HG03097 (cell line): Measurements from ENCODE around the gene GPR155.
"Not testable (repeated sequence)": the region's sequence is repeated elsewhere in the genome, so short reads cannot be mapped to it uniquely, and the experiment has no call there.

Source experiments
- ATAC-seq: cut with Tn5 transposase; IDR thresholded peaks from one replicate; pipeline ENCODE4 v1.9.1; 2021; ENCODE audit not compliant: unreplicated experiment, low FRiP score

GPR155 gene

DNA sequence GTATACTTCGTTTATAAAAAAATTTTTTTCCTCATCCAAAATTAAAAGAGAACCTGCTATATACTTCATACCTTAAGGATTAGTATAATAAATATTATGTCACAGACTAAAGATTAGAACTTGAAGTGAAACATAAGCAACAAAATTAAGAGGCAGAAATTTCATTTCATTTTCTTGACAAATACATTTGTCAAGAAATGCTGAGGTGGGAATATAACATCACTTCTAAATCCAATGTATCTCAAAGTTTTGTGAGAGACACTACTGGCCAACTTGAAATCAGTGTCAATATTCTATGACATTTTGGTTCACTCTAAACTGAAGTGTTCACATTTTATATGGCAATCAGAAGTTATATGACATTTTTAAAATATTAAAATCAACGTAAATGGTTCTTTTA is 47.5 kb downstream of the GPR155 start:
- no peak for ATAC-seq

DNA sequence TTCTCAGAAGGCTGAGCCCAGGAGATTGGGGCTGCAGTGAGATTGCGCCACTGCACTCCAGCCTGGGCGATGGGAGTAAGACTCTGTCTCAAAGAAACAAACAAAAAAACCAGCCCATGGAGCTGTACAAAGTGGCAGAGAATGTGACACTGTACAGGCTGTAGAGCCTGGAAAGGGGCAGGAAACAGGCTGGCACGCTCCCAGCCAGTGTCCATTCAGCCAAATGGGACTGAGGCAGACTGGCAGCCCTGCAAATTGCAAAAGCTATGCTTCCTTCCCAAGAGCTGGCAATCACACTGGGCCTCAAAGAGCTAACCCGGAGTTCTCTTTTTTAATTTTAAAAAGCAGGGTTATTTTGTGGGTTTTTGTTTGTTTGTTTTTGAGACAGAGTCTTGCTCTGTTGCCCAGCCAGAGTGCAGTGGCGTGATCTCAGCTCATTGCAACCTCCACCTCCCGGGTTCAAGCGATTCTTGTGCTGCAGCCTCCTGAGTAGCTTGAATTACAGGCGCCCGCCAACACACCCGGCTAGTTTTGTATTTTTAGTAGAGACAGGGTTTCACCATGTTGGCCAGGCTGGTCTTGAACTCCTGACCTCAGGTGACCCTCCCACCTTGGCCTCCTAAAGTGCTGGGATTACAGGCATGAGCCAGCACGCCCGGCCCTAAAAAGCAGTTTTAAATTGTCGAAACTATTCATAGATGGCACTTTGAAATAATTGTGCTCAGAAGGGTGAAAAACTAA is 48.5 kb downstream of the GPR155 start:
- no peak for ATAC-seq

DNA sequence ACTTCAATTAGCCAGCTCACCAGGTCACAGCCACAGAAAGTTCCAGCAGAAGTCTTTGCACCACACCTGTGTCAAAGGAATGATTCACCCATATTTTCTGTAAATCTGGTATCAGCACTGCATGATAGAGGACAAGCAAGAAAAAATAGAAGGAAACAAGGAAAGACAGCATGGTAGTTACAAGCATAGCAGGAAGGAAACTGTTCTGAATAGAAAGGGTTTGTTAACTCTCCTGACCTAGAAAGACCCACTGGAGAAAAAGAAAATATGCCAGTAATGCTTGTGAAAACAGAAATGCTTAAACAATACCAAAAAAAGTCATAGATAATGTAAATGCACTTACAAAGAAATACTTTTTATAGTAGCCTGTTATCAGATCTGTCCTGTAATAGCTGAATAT is 50.5 kb downstream of the GPR155 start:
- no peak for ATAC-seq

DNA sequence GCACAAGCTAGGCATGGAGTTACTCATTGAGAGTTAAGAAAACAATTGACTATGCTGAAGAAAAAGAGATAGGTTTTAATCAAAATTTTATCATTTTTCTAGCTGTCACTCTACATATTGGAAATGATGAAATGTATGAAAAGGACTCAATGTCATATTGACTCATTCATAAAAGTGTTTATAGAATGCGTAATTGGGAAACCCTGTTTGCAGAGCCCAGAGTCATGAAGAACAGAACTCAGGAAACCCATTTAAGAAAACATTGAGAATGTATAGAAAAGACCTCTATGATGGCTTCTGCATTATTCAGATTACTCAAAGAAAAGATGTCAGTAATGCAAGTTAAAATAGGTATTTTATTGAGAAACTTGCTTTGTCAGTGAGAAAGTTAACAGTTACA is 54.9 kb downstream of the GPR155 start:
- ATAC-seq, result no peak

DNA sequence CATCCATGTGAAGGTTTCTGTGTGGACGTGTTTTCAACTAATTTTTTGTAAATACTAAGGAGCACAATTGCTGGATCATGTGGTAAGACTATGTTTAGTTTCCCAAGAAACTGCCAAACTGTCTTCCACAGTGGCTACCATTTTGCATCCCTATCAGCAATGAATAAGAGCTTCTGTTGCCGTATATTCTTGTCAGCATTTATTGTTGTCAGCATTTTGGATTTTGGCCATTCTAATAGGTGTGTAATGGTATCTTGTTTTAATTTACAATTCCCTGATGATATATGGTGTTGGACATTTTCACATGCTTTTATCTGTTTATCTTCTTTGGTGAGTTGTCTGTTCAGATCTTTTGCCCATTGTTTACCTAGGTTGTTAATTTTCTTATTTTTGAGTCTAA is 56.8 kb downstream of the GPR155 start:
- no peak for ATAC-seq

DNA sequence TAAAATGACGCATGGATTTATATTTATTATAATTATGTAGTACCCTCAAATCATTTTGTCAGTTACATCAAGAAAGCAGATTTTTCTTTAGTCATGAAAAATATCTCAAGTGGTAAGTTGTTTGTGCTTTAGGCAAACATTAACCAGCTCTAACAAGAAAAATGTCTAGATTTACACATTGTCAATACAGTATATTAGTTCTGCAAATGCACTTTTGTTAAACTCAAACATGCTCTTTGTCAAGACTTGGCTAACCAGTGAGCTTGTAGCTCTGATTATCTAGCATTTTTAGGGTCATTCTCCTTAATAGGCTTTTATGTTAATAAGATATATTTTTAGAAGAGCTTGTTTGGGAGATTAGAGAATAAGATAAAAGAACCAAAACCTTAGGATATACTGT is 58.6 kb downstream of the GPR155 start:
- no peak for ATAC-seq

DNA sequence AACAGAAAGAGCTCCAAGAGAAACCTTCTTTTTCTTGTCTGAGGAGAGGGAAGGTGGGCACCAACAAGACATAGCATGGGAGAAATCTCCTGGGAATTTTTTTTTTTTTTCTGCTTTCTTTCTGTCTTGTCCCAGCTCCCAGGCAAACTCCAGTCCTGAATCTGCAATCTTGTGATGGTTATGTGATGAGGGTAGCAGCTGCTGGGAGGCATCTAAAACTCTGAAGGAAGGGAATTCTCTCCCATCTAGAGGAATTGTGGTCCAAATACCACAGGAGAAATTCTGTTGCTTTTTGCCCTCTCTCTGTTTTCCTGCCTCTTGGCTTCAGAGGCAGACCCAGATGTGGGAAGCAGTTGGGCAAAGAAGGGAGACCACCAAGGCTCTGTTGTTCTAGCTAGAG is 74.6 kb downstream of the GPR155 start:
- no peak for ATAC-seq

DNA sequence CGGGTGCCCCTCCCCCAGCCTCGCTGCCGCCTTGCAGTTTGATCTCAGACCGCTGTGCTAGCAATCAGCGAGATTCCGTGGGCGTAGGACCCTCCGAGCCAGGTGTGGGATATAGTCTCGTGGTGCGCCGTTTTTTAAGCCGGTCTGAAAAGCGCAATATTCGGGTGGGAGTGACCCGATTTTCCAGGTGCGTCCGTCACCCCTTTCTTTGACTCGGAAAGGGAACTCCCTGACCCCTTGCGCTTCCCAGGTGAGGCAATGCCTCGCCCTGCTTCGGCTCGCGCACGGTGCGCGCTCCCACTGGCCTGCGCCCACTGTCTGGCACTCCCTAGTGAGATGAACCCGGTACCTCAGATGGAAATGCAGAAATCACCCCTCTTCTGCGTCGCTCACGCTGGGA is 76.8 kb downstream of the GPR155 start:
- not testable (repeated sequence) for ATAC-seq

DNA sequence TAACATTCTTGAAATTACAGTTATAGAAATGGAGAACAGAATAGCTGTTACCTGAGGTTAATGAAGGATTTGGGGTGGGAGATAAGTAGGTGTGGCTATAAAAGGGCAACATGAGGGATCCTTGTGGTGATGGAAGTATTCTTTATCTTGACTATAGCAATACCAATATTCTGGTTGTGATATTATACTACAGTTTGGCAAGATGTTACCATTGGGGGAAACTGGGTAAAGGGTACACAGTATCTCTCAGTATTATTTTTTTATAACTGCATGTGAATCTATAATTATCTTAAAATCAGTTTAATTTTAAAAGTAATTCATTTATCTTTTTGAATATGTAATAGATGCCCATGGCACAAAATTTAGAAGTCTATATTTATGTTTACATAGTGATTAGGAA is 83.2 kb downstream of the GPR155 start:
- ATAC-seq, result no peak

DNA sequence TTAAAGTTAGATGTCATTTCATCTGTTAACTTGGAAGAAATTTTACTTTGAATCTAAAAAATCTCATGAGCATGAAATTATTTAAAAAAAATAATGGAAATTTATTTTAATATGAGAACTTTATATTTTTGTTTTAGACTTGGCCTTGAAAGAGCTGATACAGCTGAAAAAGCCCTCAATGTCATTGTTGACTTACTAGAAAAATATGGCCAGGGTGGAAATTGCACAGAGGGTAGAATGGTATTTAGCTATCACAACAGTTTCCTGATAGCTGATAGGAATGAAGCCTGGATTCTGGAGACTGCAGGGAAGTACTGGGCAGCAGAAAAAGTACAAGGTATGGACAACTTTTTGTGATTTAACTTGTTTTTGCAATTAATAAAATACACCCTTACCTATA is 86.0 kb downstream of the GPR155 start:
- no peak for ATAC-seq

DNA sequence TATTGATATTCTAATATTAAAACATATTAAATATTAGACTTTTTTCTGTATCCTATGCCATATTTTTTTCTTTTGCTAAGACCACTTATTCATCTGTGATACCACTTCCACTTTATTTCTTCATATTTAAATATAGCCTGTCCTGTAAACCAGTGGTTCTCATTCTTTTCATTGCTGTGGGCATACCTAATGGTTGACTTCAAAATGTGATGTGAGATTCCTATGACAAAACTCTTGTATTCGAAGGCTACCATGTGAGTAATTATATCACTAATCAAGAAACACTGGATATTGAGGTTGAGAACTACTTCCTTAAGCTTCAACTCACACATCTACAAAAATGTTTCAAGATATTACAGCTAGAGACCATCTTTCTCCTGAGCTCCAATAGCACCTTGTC is 87.7 kb downstream of the GPR155 start:
- ATAC-seq, result no peak

DNA sequence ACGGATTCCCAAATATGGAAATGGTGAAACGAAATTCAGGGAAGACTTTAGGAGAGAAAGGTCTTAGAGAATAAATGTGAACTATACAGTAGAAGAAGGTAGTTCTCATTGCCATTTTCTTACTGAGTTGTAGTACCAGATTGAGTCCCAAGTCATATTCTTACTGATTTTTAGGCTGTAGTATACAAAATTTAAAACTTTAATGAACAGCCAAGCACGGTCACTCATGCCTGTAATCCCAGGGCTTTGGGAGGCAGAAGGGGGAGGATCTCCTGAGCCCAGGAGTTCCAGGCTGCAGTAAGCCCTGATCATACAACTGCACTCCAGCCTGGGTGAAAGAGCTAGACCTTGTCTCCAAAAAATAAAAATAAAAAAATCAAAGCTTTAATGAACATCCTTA is 89.1 kb downstream of the GPR155 start:
- ATAC-seq, result no peak

DNA sequence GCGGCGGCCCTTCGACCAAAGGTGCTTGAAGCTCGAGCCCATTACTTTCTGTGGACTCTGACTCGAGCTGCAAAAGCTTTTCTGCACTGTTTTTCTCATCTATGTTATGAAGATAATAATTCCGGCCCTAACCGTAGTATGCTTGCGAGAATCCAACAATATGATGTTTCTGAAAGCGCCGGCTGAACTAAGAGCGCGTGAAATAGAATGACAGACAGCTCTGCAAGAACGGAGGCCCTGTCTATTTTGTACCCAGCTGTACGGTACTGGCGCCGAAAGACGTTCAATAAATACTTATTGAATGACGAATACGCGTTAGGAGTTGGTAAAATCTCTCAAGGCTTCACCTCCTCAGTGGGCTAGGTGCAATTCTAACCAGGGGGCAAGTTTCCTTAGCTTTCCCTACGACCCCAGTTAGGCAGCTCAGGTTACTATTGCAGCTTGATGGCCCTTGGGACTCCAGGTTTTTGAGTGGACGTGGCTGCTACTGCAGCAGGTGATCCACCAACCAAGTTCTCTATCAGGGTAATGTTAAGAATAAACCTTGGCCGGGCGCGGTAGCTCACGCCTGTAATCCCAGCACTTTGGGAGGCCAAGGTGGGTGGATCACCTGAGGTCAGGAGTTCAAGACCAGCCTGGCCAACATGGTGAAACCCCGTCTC is 90.7 kb downstream of the GPR155 start:
- peak; percentile 21 for ATAC-seq

DNA sequence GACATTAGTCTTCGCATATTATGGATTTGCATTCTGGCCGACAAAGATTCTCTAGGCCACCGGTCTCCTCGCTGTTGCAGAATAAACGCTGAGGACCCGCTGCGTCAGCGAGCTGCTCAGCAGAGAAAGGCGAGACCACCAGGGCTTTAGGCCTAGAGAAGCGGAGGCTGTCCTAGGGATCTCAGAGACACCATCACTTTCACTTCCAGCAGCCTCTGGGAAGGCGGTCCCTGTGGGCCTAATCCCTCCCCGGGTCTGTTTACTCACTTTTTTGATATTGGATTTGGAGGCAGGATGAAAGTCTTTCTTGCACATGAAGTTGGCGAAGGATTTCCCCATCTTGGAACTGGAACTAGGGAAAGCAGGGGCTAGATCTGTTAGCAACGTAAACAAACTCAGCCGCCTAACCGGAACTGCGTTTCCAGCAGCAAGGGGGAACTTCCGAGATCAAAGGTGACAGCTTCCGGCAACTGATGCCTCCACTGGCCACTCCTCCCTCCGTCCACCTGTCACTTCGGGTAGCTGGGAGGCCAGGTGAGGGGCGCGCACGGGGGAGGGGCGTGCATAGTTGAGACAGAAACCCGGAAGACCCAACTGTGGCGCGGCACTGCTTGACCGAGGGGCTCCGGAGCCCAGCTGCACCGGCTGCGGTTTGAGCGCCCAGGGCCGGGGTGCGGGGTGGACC is 91.4 kb downstream of the GPR155 start, which contains the start of gene SCRN3:
Gene SCRN3 (plus strand): TSS at position 447 of the 685 bp plus-strand sequence. CDS start 2,554 bp downstream, outside the sequence.
- peak; percentile 84 for ATAC-seq

DNA sequence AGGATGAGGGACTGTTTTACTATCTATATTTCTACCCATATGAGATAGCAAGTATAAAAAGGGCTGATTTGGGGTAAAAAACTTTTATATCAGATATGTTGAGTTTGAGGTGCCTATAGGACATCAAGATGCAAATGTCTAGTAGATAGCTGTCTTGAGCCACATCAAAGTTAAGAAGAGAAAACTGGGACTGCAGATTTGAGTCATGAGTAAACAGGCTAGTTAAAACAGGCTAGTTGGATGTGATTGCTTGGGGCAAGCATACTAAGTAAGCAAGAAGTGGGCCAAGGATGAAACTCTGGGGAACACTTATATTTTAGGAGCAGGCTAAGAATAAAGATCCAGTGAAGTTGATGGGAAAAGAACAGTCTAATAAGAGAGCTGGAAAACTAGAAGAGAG is 94.1 kb downstream of the GPR155 start:
- no peak for ATAC-seq

DNA sequence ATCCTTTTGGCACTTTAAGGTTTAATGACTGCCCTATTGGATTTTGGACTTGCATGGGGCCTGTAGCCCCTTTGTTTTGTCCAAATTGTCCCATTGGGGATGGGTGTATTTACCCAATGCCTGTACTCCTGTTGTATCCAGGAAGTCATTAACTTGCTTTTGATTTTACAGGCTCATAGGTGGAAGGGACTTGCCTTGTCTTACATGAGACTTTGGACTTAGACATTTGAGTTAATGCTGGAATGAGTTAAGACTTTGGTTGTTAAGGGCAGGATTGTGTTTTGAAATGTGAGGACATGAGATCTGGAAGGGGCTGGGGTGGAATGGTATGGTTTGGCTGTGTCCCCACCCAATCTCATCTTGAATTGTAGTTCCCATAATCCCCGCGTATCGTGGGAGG is 96.5 kb downstream of the GPR155 start:
- not testable (repeated sequence) for ATAC-seq

DNA sequence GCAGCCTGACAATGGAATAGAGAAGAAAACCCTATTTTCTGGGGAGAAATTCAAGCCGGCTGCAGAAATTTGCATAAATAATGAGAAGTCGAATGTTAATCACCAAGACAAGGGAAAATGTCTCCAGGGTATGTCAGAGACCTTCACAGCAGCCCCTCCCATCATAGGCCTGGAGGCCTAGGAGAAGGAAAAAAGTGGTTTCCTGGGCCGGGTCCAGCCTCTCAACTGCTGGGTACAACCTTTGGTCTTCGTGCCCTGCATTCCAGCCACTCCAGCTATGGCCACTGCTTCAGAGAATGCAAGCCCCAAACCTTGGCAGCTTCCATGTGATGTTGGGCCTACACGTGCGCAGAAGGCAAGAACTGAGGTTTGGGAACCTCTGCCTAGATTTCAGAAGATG is 97.3 kb downstream of the GPR155 start:
- no peak for ATAC-seq

DNA sequence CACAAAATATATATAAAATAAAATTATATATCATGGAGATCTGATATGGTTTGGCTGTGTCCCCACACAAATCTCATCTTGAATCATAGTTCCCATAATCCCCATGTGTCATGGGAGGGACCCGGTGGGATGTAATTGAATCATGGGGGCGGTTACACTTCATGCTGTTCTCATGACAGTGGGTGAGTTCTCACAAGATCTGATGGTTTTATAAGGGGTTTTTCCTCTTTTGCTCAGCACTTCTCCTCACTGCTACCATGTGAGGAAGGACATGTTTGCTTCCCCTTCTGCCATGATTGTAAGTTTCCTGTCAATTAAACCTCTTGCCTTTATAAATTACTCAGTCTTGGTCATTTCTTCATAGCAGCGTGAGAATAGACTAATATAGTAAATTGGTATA is 98.1 kb downstream of the GPR155 start:
- not testable (repeated sequence) for ATAC-seq

DNA sequence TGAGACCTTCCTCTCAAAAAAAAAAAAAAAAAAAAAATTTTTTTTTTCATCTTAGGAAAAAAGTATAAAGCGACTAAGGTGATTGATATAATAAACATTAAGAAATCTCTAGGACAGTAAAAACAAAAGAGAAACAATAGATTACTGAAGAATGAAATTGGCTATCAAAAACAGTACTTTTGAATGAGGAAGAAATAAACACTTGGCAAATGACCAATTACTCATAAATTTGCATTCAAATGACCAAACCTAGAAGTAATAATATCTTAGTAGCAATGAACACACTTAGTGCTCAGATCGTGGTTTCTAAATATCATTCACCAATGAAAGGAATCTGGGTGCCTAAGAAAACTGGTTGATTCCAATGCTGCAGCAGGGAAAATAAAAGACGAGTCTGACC is 101.6 kb downstream of the GPR155 start:
- ATAC-seq, result no peak

DNA sequence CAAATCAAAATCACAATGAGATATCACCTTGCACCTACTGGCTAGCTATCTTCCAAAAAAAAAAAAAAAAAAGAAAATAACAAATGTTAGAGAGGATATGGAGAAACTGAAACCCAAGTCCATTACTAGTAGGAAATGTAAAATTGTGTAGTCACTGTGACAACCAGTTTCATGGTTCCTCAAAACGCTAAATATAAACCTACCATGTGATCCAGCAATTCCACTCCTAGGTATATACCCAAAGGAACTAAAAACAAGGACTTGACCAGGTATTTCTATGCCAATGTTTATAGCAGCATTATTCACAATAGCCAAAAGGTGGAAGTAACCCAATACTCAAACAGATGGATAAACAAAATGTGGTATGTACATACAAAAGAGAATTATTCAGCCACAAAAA is 103.0 kb downstream of the GPR155 start:
- ATAC-seq, result no peak
